GM21576 (cell line): ENCODE results near the gene PPM1G.
"Not testable (repeated sequence)": the region's sequence is repeated elsewhere in the genome, so short reads cannot be mapped to it uniquely, and the experiment has no call there.

Experiments used
- ATAC-seq: cut with Tn5 transposase; IDR thresholded peaks from one replicate; pipeline ENCODE4 v1.9.1; 2021; ENCODE audit warnings: mild to moderate bottlenecking, moderate library complexity; ENCODE audit not compliant: unreplicated experiment

The PPM1G gene, protein sequence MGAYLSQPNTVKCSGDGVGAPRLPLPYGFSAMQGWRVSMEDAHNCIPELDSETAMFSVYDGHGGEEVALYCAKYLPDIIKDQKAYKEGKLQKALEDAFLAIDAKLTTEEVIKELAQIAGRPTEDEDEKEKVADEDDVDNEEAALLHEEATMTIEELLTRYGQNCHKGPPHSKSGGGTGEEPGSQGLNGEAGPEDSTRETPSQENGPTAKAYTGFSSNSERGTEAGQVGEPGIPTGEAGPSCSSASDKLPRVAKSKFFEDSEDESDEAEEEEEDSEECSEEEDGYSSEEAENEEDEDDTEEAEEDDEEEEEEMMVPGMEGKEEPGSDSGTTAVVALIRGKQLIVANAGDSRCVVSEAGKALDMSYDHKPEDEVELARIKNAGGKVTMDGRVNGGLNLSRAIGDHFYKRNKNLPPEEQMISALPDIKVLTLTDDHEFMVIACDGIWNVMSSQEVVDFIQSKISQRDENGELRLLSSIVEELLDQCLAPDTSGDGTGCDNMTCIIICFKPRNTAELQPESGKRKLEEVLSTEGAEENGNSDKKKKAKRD

DNA sequence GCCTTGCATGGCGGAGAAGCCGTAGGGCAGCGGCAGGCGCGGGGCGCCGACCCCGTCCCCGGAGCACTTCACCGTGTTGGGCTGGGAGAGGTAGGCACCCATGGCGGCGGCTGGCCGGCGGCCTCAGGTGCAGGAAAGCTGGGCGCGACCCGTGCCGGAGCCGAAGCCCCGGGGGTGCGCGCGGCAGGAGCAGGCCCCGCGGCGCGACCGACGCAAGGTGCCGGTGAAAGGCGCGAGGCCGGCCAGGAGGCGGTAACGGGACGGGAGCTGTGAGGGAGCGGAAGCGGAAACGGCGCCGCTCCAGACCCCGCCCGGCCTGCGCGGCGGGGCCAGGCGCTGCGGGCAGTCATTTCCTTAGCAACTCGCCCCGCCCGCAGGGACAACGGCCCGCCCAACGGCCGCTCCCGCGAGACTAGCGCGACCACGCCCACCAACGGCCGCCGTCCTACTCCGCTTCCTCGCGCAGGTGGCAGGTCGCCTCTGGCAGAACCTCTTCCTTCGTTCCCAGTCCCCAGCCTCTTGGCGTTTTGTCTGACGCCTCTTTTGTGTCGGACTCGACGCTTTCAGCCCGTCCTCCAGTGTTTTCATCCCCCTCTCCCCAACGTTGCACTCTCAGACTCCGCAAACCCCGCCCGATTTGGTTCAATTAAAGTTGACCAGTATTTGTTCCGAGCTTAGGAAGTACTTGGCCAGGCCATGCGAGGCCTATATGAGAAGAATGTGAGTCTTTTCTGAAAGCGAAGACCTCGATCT lies at the start of gene PPM1G:
TSS of gene PPM1G (minus strand) at position 271 of the 753 bp plus-strand sequence. CDS start at position 102, 169 bp downstream.
- ATAC-seq, result peak; percentile 94

DNA sequence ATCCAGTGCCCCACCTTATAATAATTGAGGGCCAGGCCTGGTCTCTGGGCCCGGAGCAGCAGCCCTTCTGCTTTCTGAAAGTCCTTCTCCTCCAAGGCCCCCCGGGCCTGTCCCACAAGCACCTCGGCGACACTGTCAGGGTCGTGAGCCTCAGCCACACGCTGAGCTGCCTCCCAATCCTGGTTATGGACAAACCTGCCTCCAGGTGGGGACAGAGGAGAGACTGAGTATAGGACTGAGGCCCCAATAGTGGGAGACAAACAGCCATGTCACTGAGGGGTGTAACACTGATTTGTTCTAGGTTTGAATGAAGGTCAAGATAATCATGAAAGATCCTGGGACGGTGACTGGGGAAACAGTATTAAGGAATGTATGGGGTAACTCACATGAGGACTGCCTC lies 44.6 kb upstream of the PPM1G start:
- ATAC-seq, result no peak

DNA sequence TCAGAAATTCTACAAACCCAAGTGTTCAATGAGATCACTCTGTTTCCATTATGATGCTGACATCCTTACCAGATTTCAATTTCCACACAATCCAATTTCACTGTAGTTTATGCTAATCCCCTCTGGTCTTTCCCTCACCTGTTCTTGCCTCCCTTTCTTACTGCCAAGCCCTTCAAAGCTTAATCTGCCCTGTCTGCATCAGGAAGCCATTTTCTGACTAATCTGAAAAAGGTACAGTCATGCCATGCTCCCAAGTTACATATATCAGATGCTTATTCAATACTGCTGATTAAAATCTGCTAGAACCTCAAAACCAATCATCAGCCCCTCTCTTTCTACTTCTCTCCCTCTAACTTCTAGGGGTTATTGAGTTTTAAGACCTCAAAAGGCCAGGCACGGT lies 41.7 kb upstream of the PPM1G start:
- ATAC-seq, result no peak

DNA sequence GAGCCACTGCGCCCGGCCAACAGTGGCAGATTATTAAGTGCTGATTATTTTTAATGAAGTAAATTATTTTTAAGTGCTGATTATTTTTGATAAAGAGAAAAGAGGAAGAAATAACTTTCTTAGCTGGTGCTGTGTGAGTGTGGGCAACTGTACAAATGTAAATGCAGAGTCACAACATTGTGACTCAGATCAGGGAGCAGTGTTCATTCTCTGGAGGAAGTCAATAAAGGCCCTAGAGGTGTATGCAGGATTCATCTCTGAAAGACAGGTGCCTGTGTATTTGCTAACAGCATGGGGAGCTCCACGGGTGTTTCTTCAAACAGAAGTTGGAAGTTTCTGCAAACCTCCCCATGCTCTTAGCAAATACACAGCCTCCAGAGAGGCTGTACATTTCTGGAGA lies 39.0 kb upstream of the PPM1G start:
- ATAC-seq, result no peak

DNA sequence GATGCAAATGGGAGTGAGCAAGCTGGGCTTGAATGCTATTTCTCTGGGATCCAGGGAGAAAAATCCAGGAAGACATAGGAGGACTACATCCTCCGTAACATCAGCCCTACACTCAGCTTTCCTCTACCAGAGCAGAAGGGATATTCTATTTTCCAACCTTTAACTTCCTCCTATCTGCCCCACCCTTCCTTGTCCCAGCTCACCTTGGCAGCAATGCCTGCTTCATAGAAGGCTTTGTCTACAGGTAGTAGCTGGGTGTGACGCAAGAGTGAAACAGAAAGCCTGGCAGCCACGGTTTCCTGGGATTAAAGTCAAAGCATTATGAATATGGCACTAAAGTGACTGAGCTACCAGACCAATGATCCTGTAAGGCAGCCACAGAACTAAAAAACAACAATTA lies 36.7 kb upstream of the PPM1G start:
- ATAC-seq, result no peak

DNA sequence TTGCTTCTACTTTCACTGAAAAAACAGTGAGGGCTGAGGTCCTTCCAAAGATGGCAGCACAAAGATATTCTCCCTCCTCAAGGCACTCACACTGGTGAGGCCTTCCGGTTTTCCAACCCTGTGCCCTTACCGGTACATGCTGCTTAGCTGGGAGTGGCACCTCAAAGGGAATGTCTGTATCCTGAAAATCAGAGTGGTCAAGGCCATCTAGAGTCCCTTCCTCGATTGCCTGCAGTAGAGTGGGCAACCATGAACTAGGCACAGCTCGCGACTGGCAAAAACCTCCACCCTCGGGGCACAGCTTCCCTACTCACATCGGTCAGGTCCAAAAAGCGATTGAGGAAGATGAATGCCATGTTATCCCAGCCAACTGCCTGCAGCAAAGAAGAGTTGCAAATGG lies 36.2 kb upstream of the PPM1G start:
- ATAC-seq, result no peak

DNA sequence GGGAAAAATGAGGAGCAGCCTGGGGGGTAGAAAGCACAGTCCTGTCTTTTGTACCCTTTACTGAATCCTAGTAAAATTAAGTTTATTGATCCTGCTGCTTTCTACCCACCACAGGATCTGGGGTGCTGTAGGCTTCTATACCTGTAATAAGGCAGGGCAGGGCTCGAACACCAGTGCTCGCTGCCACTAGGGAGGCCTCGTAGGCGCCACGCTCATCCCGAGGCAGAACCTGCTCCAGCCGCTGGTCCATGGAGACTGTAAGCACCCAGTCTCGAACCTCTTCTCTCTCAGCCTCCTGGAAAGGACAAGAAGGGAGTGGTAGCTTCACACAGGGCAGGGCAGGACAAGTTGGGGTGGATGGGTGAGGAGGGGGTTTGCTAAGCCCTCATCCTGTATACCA lies 35.8 kb upstream of the PPM1G start:
- ATAC-seq, result no peak

DNA sequence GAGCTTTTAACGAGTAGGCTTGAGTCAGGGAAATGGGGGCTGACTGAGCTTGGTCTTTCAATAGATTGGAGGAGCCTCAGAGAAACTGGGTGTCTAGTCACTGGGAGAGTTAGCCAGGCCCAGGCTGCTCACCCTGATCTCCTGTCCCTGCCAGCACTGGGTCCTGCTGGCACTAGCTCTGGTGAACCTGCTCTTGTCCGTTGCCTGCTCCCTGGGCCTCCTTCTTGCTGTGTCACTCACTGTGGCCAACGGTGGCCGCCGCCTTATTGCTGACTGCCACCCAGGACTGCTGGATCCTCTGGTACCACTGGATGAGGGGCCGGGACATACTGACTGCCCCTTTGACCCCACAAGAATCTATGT lies 33.5 kb upstream of the PPM1G start:
- ATAC-seq, result no peak

DNA sequence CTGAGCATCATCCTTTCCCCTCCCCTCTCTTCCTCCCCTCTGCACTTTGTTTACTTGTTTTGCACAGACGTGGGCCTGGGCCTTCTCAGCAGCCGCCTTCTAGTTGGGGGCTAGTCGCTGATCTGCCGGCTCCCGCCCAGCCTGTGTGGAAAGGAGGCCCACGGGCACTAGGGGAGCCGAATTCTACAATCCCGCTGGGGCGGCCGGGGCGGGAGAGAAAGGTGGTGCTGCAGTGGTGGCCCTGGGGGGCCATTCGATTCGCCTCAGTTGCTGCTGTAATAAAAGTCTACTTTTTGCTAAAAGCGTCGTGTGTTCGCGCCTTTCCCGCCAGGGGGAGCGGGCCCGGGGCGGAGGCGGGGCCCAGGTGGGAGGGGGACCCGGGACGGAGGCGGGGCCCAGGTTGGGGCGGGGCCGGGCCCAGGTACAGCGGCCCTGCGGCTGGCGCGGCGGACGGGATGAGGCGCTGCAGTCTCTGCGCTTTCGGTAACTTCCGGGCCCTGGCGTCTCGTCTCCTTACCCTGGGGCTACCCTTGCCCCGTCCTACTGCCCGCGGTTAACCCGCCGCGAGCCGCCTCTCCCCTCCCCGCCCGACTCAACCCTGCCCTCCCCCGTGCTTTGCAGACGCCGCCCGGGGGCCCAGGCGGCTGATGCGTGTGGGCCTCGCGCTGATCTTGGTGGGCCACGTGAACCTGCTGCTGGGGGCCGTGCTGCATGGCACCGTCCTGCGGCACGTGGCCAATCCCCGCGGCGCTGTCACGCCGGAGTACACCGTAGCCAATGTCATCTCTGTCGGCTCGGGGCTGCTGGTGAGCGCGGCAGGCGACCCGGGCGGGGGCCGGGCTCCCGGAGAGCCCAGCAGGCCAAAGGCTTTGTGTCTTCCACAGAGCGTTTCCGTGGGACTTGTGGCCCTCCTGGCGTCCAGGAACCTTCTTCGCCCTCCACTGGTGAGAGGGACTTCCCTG lies 32.8 kb upstream of the PPM1G start, which contains the start of gene KRTCAP3:
TSS of gene KRTCAP3 (plus strand) at position 424 of the 962 bp plus-strand sequence. CDS start at position 456, 32 bp downstream.
- ATAC-seq, result no peak

DNA sequence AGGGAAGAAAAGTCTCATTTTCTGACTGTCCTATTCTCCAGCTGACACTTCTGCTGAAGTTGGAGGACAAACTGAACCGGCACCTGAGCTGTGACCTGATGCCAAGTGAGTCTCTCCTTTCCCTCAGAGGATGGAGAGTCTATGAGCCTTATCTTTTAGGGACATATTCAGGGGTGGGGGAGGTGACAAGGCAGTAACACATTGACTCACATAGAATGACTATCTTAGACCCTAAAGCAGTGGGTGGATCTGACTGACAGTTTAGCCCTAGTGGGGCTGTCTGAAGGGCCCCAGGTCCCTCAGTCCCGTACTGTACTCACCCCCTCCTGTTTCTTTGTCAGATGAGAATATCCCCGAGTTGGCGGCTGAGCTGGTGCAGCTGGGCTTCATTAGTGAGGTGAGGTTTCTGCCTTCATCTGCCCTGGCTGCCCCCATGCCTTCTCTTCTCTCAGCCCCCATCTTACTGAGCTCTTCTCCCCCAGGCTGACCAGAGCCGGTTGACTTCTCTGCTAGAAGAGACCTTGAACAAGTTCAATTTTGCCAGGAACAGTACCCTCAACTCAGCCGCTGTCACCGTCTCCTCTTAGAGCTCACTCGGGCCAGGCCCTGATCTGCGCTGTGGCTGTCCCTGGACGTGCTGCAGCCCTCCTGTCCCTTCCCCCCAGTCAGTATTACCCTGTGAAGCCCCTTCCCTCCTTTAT lies 32.0 kb upstream of the PPM1G start:
- no peak for ATAC-seq

DNA sequence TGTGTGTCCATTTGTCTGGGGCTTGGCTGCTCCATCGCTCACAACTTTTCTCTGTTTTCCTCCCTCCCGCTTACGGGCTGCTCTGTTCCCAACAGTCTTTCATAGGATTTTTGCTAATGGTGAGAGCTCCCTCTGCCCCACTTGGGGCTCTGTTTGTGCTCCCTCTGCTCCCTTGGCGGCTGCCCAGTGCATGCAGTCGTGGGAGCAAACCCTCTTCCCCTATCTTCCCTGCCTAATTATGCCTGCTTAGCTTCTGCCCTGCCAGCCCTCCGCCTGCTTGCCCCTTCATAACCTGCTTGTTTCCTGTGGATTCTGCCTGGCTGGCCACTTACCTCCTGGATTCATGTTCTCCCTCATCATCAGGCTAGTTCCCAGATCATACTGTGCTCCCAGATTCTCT lies 26.2 kb upstream of the PPM1G start:
- no peak for ATAC-seq

DNA sequence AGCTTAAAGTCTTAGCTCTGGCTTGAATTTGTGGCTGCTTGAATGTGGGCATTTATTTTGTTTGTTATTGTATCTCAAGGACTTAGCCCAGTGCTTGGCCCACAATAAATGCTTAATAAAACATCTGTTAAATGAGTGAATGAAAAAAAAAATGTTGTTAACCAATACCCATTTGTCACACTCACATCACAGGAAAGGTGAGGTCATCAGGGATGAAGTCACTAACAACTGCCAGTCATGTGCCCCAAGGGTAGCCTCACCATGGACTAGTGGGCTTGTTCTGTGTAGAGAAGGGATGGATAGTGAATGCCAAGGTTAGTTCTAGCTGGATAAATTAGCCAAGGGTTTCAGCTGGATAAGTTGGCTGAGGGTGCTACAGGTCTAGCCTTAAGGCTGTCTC lies 22.0 kb upstream of the PPM1G start:
- ATAC-seq, result no peak

DNA sequence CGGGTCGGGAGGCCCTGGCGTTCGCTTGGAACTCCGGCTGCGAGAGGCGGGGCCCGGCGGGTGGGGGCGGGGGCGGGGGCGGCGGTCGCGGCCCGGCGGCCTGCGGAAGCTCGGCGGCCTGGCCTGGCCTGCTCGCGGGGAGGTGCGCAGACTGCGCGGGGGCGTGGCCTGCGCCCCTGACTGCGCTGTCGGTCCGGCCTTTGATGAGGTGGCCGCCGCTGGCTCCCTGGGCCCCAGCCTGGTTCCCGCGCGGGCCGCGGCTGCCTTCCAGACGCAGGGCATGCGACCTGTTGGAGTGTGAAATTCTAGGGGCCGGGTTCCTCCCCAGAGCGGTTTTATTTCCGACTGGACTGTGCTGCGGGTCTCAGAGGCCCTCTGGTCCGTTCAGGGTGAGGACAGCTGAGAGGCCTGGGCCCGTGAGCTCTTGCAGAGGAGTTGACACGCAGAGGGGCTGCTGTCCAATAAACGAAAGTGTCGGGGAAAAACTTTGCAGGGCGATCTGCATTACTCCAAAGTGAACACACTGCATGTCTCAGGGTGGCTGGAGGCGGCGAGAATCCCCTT lies 19.7 kb upstream of the PPM1G start:
- ATAC-seq, result peak; percentile 63

DNA sequence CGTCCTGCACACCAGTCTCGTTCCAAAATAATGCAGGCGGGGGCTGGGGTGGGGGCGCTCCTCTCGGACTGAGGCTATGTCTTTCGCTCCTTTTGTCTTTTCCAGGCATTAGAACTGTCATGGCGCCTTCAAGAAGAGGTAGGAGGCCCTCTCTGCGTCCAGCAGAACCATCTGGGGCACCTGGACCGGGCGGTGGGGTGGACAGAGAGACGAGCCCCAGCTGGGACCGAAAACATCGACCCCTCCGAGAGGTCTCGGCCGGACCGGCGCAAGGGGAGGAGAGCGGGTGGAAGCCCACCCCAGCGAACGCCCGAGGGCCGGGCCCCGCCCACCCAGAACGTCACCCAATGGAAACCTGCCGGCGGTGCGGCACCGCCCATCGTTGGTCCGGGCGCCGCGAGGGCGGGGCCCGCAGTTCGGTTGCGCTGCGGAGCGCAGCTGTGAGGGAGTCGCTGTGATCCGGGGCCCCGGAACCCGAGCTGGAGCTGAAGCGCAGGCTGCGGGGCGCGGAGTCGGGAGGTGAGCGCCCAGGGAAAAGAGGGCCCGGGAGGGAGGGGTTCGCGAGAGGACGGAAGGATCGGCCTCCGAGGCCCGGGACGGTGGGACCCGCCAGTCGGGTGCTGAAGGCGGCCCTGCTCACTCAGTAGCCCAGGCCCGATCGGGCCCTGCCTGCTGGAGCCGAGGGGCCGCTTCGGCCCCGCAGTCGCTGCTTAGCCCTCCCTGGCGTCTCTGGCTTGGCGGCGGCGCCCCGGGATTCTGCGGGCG lies 19.0 kb upstream of the PPM1G start, which contains the start of gene NRBP1:
TSS of gene NRBP1 (plus strand) at position 419 of the 765 bp plus-strand sequence. CDS start 4,643 bp downstream, outside the sequence.
- ATAC-seq, result peak; percentile 84

DNA sequence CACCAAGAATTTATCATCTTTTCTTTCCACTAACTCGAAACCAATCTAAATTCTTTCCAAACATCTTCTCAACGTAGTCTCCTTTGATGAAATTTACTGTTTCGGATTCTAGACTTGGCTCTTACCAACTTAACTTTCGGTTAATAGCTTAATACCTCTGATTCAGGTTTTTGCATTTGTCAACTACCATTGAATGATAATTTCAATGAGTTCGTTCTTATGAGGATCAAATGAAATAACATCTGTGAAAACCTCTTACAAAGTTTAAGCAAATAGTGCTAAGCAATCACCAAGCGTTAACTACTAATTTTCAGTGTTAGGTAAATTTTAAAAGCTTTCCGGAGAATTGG lies 18.4 kb upstream of the PPM1G start:
- ATAC-seq, result no peak

DNA sequence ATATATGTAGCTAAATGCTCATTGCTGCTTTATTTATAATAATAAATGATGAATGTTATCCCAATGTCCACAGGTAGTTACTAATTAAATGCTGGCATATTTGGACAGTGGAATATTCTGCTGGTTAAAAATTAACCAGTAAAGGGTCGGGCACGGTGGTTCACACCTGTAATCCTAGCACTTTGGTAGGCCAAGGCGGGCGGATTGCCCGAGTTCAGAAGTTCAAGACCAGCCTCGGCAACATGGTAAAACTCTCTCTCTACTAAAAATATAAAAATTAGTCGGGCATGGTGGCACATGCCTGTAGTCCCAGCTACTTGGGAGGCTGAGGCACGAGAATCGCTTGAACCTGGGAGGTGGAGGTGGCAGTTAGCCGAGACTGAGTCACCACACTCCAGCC lies 15.6 kb upstream of the PPM1G start:
- not testable (repeated sequence) for ATAC-seq

DNA sequence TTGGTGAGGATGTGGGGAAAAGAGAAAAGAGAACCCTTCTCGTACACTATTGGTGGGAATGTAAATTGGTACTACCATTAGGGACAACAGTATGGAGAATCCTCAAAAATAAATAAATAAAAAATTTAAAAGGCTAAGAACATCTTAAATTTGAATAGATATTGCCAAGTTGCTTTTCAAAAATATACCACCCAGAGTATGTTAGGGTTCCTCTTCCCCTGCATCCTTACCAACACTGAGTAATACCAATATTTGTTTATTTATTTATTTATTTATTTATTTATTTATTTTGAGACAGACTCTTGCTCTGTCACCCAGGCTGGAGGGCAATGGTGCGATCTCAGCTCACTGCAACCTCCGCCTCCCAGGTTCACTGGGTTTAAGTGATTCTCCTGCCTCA lies 13.6 kb upstream of the PPM1G start:
- no peak for ATAC-seq

DNA sequence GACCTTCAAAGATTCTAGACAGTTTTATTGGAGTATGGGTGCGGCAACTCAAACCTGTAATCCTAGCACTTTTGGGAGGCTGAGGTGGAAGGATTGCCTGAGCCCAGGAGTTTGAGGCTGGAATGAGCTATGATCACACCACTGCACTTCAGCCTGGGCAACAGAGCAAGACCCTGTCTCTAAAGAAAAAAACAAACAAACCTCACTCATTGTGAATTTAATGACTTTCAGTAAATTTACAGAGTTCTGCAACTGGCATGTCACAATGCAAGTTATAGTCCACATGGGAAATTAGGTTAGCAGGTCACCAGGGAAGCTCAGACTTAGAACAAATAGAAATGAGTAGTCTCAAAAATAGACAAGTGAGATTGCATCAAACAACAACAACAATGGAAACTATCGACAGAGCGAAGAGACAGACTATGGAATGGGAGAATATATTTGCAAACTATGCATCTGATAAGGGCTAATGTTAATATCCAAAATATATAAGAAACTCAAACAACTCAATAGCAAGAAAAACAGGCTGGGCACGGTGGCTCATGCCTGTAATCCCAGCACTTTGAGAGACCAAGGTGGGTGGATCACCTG lies 12.4 kb upstream of the PPM1G start:
- ATAC-seq, result no peak

DNA sequence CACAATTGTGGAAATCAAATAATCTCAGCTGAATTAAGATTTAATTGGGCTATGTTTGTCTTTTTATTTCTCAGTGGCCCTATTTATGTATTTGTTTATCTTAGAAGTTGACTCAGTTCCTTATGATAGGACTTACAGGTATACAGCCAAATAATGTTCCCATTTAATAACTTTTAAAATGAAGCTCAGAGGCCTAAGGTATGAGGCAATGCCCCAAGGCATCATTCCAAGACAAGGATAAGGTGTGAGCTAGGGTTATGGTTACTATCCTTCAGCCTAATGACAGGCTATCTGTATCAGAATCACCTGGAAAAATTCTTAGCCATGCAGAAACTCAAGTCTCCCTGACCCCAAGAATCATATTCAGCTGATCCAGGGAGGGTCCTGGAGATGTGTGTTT lies 11.6 kb upstream of the PPM1G start:
- no peak for ATAC-seq
